HCT116 (cell line): Measurements from ENCODE around the gene HRC. TPM values are rescaled to one million over a fixed set of nuclear protein-coding genes. Genes with fewer than 3 reads are reported as not detected.

Source experiments
- ATAC-seq: fragments of 200-7000 bp; cut with Tn5 transposase; 2 replicates; pipeline ENCODE4 v1.9.1; 2020; ENCODE audit warnings: mild to moderate bottlenecking, moderate library complexity
- BruUV-seq: library from RNA; stranded (reverse); fragments of 400-500 nt; replicated peaks from 2 replicates; lab custom pipeline; 2021; lab: Mats Ljungman, UMichigan
- CTCF ChIA-PET: fragments of 300-600 bp; sonication (Branson Sonifier 250); formaldehyde crosslinking; loops from one replicate; lab custom pipeline; 2021; ENCODE audit warnings: antibody characterized with exemption; lab: Charles Lee
- POLR2A ChIA-PET: fragments of 300-600, 350-600 bp; sonication (Branson Sonifier 250); formaldehyde crosslinking; loops from one replicate; lab custom pipeline; 2021; ENCODE audit warnings: antibody characterized with exemption; lab: Charles Lee
- RAD21 ChIA-PET, 2 experiments: fragments of 300-600 bp; sonication (Branson Sonifier 250); formaldehyde crosslinking; loops; one replicate each; lab custom pipeline; 2023; ENCODE audit warnings: low total read pairs in 2 of 2; ENCODE audit not compliant: uncharacterized antibody in 2 of 2, unreplicated experiment in 2 of 2, low non-redundant PET in 1 of 2; lab: Charles Lee
- DNase-seq: peaks from one replicate; pipeline ENCODE4 v3.0.0-alpha.2; 2010; ENCODE audit warnings: low read depth, low spot score
- H2AFZ ChIP-seq: fragments of 200-600 bp; shearing (Covaris generic), sonication (generic); 2 replicates; pipeline ENCODE4 v1.6.1; 2017; ENCODE audit warnings: low read depth, mixed run types, mixed read lengths, antibody characterized with exemption, low read length; ENCODE audit not compliant: poor library complexity, severe bottlenecking
- H3K27ac ChIP-seq: 2 replicates; pipeline ENCODE4 v1.5.1; 2012; ENCODE audit warnings: low read depth, low read length
- H3K27me3 ChIP-seq: fragments of 200-600 bp; sonication (generic); 2 replicates; pipeline ENCODE4 v1.6.1; 2016; ENCODE audit warnings: mixed run types, low read length, mixed read lengths; ENCODE audit not compliant: insufficient read depth
- H3K36me3 ChIP-seq, 2 experiments: fragments of 200-500 bp in 1 of 2; fragments of 200-600 bp in 1 of 2; sonication (Bioruptor generic) in 1 of 2; sonication (generic) in 1 of 2; 2 replicates each; pipeline versions ENCODE4 v1.5.1 to v1.6.1; 2014 to 2016; ENCODE audit warnings: low read length in 2 of 2, inconsistent platforms in 1 of 2, mixed read lengths in 1 of 2, mixed run types in 1 of 2; ENCODE audit not compliant: insufficient read depth in 2 of 2, control insufficient read depth in 1 of 2
- H3K4me1 ChIP-seq, 2 experiments: fragments of 200-600 bp in 1 of 2; sonication (generic) in 1 of 2; 2 replicates each; pipeline versions ENCODE4 v1.5.1 to v1.6.1; 2012 to 2017; ENCODE audit warnings: low read length in 2 of 2, inconsistent platforms in 1 of 2, mild to moderate bottlenecking in 1 of 2, mixed read lengths in 1 of 2, mixed run types in 1 of 2, moderate library complexity in 1 of 2; ENCODE audit not compliant: insufficient read depth in 2 of 2, control insufficient read depth in 1 of 2
- H3K4me2 ChIP-seq: fragments of 200-600 bp; sonication (generic); 2 replicates; pipeline ENCODE4 v1.6.1; 2017; ENCODE audit warnings: mixed run types, low read length, mixed read lengths
- H3K4me3 ChIP-seq, 2 experiments: fragments of 200-600 bp in 1 of 2; sonication (generic) in 1 of 2; replicated peaks in 1 of 2; 2 replicates each; pipeline ENCODE4 v1.5.1; 2011 to 2016; ENCODE audit warnings: low read length in 2 of 2, control low read depth in 1 of 2, low read depth in 1 of 2, mild to moderate bottlenecking in 1 of 2, mixed read lengths in 1 of 2, mixed run types in 1 of 2
- H3K79me2 ChIP-seq: fragments of 200-600 bp; sonication (generic); 2 replicates; pipeline ENCODE4 v1.6.1; 2017; ENCODE audit warnings: mild to moderate bottlenecking, mixed run types, low read length, moderate library complexity, mixed read lengths; ENCODE audit not compliant: insufficient read depth
- H3K9ac ChIP-seq: fragments of 200-600 bp; sonication (generic); 2 replicates; pipeline ENCODE4 v1.6.1; 2016; ENCODE audit warnings: low read length, mixed read lengths
- H3K9me2 ChIP-seq: fragments of 200-600 bp; sonication (generic), shearing (Covaris generic); 2 replicates; pipeline ENCODE4 v1.6.1; 2017; ENCODE audit warnings: mixed run types, mild to moderate bottlenecking, moderate library complexity; ENCODE audit not compliant: insufficient read depth
- H3K9me3 ChIP-seq, 2 experiments: fragments of 200-500 bp in 1 of 2; fragments of 200-600 bp in 1 of 2; sonication (Bioruptor generic) in 1 of 2; sonication (generic) in 1 of 2; 2 replicates each; pipeline ENCODE4 v1.6.1; 2014 to 2017; ENCODE audit warnings: low read length in 2 of 2, mixed read lengths in 2 of 2, inconsistent platforms in 1 of 2, low read depth in 1 of 2, mild to moderate bottlenecking in 1 of 2, mixed run types in 1 of 2, moderate library complexity in 1 of 2; ENCODE audit not compliant: control insufficient read depth in 1 of 2, insufficient read depth in 1 of 2
- H4K20me1 ChIP-seq: fragments of 200-600 bp; sonication (generic), shearing (Covaris generic); 2 replicates; pipeline ENCODE4 v1.6.1; 2017; ENCODE audit warnings: mixed run types, mild to moderate bottlenecking, moderate library complexity; ENCODE audit not compliant: insufficient read depth
- CBX3 ChIP-seq: IDR thresholded peaks from 2 replicates; pipeline ENCODE4 v1.6.1; 2012; ENCODE audit warnings: low read depth
- CEBPB ChIP-seq: IDR thresholded peaks from 2 replicates; pipeline ENCODE4 v1.6.1; 2012; ENCODE audit warnings: low read depth
- EGR1 ChIP-seq: IDR thresholded peaks from 2 replicates; pipeline ENCODE4 v1.6.1; 2012; ENCODE audit warnings: low read depth
- ELF1 ChIP-seq: IDR thresholded peaks from 2 replicates; pipeline ENCODE4 v1.6.1; 2012; ENCODE audit warnings: low read depth, borderline replicate concordance
- EZH2 ChIP-seq: fragments of 200-600 bp; sonication (generic); IDR thresholded peaks from 2 replicates; pipeline ENCODE4 v1.6.1; 2017; ENCODE audit warnings: antibody characterized with exemption, mixed run types
- FOSL1 ChIP-seq: IDR thresholded peaks from 2 replicates; pipeline ENCODE4 v1.6.1; 2012; ENCODE audit warnings: low read depth
- JUND ChIP-seq: IDR thresholded peaks from 2 replicates; pipeline ENCODE4 v1.6.1; 2012
- POLR2A ChIP-seq: IDR thresholded peaks from 2 replicates; pipeline ENCODE4 v1.7.0; 2011; ENCODE audit warnings: borderline replicate concordance; ENCODE audit not compliant: insufficient read depth, insufficient read length; ENCODE audit errors: extremely low read depth
- RAD21 ChIP-seq: IDR thresholded peaks from 2 replicates; pipeline ENCODE4 v1.6.1; 2012; ENCODE audit warnings: low read depth, mild to moderate bottlenecking
- SIN3A ChIP-seq: IDR thresholded peaks from 2 replicates; pipeline ENCODE4 v1.6.1; 2012; ENCODE audit warnings: low read depth
- SP1 ChIP-seq: IDR thresholded peaks from 2 replicates; pipeline ENCODE4 v1.6.1; 2012; ENCODE audit warnings: low read depth
- SRF ChIP-seq: IDR thresholded peaks from 2 replicates; pipeline ENCODE4 v1.6.1; 2012; ENCODE audit warnings: low read depth
- TCF7L2 ChIP-seq: IDR thresholded peaks from 2 replicates; pipeline ENCODE4 v1.7.0; 2011; ENCODE audit warnings: borderline replicate concordance, inconsistent platforms; ENCODE audit not compliant: insufficient read depth, insufficient read length; ENCODE audit errors: extremely low read depth
- YY1 ChIP-seq: IDR thresholded peaks from 2 replicates; pipeline ENCODE4 v1.6.1; 2011; ENCODE audit warnings: low read length, low read depth, moderate library complexity, mild to moderate bottlenecking; ENCODE audit not compliant: insufficient replicate concordance; ENCODE audit errors: extremely low read depth
- ZFX ChIP-seq: fragments of 450-650 bp; IDR thresholded peaks from 2 replicates; pipeline ENCODE4 v1.6.1; 2017
- intact Hi-C: fragments of 100-400 bp; cut with micrococcal nuclease; formaldehyde crosslinking; loops from 2 replicates; pipeline ENCODE4 v1.10.0; 2022
- total RNA-seq: library from RNA; stranded (reverse); gene quantifications from one replicate; pipeline ENCODE4 v1.2.1, GENCODE V29; 2021; ENCODE audit not compliant: unreplicated experiment
- TF ChIP-seq, protein P1 (sequence below): IDR thresholded peaks from 2 replicates; pipeline ENCODE4 v1.6.1; 2012; ENCODE audit warnings: low read depth

The HRC gene
- total RNA-seq, 1 experiment from 2014 or later, result not detected

GRCh38 chr19:49126575-49126974, 28.6 kb downstream of the HRC start:
- CTCF ChIA-PET, result interaction anchor here (0.7 to 2.2 kb wide), 3 partner anchors 29 to 387 kb away, joined by 3 to 17 read pairs (median 11); no protein-coding TSS in a partner anchor
- H3K4me2 ChIP-seq, result no peak overlapping the region
- H3K4me1 ChIP-seq, result peaks cover 12 to 21% of the 10 kb centered on the region in 2 experiments
- H3K4me3 ChIP-seq, result no peak overlapping the region
- H3K36me3 ChIP-seq, result peaks cover 0 to 5% of the 10 kb centered on the region in 2 experiments; a peak in 1 of 4 replicates
- no TSS peak for BruUV-seq
- POLR2A ChIA-PET, result no interaction called here
- TF ChIP-seq EZH2 (no peak), SRF (no peak), FOSL1 (no peak), CBX3 (no peak), SIN3A (no peak), YY1 (no peak), CEBPB (no peak), EGR1 (no peak), ELF1 (no peak), POLR2A (no peak), JUND (no peak), ZFX (no peak), TCF7L2 (no peak), RAD21 (no peak), SP1 (no peak)
- TF ChIP-seq, protein P1, sequence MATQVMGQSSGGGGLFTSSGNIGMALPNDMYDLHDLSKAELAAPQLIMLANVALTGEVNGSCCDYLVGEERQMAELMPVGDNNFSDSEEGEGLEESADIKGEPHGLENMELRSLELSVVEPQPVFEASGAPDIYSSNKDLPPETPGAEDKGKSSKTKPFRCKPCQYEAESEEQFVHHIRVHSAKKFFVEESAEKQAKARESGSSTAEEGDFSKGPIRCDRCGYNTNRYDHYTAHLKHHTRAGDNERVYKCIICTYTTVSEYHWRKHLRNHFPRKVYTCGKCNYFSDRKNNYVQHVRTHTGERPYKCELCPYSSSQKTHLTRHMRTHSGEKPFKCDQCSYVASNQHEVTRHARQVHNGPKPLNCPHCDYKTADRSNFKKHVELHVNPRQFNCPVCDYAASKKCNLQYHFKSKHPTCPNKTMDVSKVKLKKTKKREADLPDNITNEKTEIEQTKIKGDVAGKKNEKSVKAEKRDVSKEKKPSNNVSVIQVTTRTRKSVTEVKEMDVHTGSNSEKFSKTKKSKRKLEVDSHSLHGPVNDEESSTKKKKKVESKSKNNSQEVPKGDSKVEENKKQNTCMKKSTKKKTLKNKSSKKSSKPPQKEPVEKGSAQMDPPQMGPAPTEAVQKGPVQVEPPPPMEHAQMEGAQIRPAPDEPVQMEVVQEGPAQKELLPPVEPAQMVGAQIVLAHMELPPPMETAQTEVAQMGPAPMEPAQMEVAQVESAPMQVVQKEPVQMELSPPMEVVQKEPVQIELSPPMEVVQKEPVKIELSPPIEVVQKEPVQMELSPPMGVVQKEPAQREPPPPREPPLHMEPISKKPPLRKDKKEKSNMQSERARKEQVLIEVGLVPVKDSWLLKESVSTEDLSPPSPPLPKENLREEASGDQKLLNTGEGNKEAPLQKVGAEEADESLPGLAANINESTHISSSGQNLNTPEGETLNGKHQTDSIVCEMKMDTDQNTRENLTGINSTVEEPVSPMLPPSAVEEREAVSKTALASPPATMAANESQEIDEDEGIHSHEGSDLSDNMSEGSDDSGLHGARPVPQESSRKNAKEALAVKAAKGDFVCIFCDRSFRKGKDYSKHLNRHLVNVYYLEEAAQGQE, result no peak
- RAD21 ChIA-PET, result no interaction called here
- H4K20me1 ChIP-seq, result no peaks in the 10 kb centered on the region
- H3K27ac ChIP-seq, result no peak overlapping the region
- no peak overlapping the region for H2AFZ ChIP-seq
- no peaks in the 10 kb centered on the region for H3K27me3 ChIP-seq
- no peak for DNase-seq
- ATAC-seq, result no peak
- intact Hi-C loops, result no loop called here
- no peaks in the 10 kb centered on the region for H3K9me2 ChIP-seq
- no peaks in the 10 kb centered on the region for H3K9me3 ChIP-seq
- H3K9ac ChIP-seq, result no peak overlapping the region
- no peaks in the 10 kb centered on the region for H3K79me2 ChIP-seq
